ENCODE results near the gene SH3BP1. TPM values are rescaled to one million over a fixed set of nuclear protein-coding genes. Genes with fewer than 3 reads are reported as not detected.
"Not testable (repeated sequence)": the region's sequence is repeated elsewhere in the genome, so short reads cannot be mapped to it uniquely, and the experiment has no call there.

Gene SH3BP1
- total and polyA plus RNA-seq, 2 of the 13 experiments (the other 11 are each of a cell fraction or from before 2014, with no cell fraction given) = 8.4 to 18.5 TPM

DNA sequence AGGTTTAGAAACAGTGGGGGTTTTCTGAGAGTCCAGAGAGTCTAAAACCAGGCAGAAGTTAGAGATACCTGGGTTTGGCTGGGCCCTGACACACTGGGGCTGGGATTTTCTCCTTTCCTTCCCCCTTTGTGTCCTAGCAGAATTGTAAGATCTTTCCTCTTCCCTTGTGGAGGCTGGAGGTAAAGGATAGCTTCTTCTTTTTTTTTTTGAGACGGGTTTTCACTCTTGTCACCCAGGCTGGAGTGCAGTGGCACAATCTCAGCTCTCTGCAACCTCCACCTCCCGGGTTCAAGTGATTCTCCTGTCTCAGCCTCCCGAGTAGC lies 29.4 kb upstream of the SH3BP1 start:
- peak overlapping the region; percentile 97 for H3K27ac ChIP-seq (ENCODE audit: extremely low read length, insufficient read depth, low read length)
- peaks cover 20% of the 10 kb centered on the region for H3K79me2 ChIP-seq (ENCODE audit: insufficient read depth, low read length)
- in situ Hi-C loops (cut with HindIII; ENCODE audit: extremely low pct_ligation_motif_present, low pct_unique_long_range_greater_than_20kb); H4K20me1 ChIP-seq (ENCODE audit: insufficient read depth, low read length); BruUV-seq (replicated peaks); H3K36me3 ChIP-seq (replicated peaks in 1 of 2; ENCODE audit: control insufficient read depth in 1 of 2, insufficient read depth in 2 of 2, low read length in 2 of 2); DNase-seq (ENCODE audit: low spot score); H3K9me3 ChIP-seq (ENCODE audit: low read length); ATAC-seq; FAIRE-seq; intact Hi-C loops (cut with micrococcal nuclease; ENCODE audit: unreplicated experiment); H3K27me3 ChIP-seq (ENCODE audit: control insufficient read depth in 1 of 2, insufficient read depth in 2 of 2, low read length in 2 of 2); H2AFZ ChIP-seq (ENCODE audit: low read length): not testable (repeated sequence)
- ChIA-PET CTCF (ENCODE audit: low intra/inter-chr PET ratio, low total read pairs) (interaction anchor here (0.8 kb wide), 1 partner anchor 23 kb away, joined by 3 read pairs; no protein-coding TSS in a partner anchor), POLR2A (interaction anchor here (1.1 to 6.0 kb wide), 9 partner anchors 9 to 98 kb away, joined by 3 to 75 read pairs (median 12); partner anchors contain the start of genes PDXP and SH3BP1)
- peak overlapping the region; percentile 90 for H3K4me2 ChIP-seq (ENCODE audit: low read depth, low read length)
- peaks cover 40% of the 10 kb centered on the region for H3K4me1 ChIP-seq (ENCODE audit: insufficient read depth, low read length)
- H3K4me3 ChIP-seq (replicated peaks in 1 of 3; ENCODE audit: insufficient read depth in 1 of 3, low read depth in 2 of 3, low read length in 3 of 3) = peak overlapping the region; percentile 78 to 92 (median 82)
- H3K9ac ChIP-seq (ENCODE audit: insufficient read depth, low read depth, low read length) = peak overlapping the region; percentile 80
- WGBS (ENCODE audit: low lambda C conversion rate) = 76% methylated on average over 3 of the region's 3 CpGs
- TF ChIP-seq, protein P1, sequence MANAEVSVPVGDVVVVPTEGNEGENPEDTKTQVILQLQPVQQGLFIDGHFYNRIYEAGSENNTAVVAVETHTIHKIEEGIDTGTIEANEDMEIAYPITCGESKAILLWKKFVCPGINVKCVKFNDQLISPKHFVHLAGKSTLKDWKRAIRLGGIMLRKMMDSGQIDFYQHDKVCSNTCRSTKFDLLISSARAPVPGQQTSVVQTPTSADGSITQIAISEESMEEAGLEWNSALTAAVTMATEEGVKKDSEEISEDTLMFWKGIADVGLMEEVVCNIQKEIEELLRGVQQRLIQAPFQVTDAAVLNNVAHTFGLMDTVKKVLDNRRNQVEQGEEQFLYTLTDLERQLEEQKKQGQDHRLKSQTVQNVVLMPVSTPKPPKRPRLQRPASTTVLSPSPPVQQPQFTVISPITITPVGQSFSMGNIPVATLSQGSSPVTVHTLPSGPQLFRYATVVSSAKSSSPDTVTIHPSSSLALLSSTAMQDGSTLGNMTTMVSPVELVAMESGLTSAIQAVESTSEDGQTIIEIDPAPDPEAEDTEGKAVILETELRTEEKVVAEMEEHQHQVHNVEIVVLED (CRISPR knock-in tag; IDR thresholded peaks at IDR 0.05; ENCODE audit: borderline replicate concordance) = 0 out of 2 replicates have a peak, but pooled peaks have one; percentile 16
- TF ChIP-seq, protein P2, sequence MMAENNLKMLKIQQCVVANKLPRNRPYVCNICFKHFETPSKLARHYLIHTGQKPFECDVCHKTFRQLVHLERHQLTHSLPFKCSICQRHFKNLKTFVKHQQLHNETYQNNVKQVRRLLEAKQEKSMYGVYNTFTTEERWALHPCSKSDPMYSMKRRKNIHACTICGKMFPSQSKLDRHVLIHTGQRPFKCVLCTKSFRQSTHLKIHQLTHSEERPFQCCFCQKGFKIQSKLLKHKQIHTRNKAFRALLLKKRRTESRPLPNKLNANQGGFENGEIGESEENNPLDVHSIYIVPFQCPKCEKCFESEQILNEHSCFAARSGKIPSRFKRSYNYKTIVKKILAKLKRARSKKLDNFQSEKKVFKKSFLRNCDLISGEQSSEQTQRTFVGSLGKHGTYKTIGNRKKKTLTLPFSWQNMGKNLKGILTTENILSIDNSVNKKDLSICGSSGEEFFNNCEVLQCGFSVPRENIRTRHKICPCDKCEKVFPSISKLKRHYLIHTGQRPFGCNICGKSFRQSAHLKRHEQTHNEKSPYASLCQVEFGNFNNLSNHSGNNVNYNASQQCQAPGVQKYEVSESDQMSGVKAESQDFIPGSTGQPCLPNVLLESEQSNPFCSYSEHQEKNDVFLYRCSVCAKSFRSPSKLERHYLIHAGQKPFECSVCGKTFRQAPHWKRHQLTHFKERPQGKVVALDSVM (CRISPR knock-in tag; IDR thresholded peaks at IDR 0.05) = peak; percentile 17; the same call in 1 of the 2 replicates
- 0 out of 2 replicates have a peak, but pooled peaks have one; percentile 1 for TF ChIP-seq NR2C2 (CRISPR knock-in tag; IDR thresholded peaks at IDR 0.05; ENCODE audit: borderline replicate concordance)

All from HepG2 (cell line).